HepG2 (cell line): ENCODE data around the gene DDX23. TPM values are rescaled to one million over a fixed set of nuclear protein-coding genes. Genes with fewer than 3 reads are reported as not detected.
A peak's percentile ranks its signal among the peaks of the same experiment; 100 is the strongest.

ENCODE experiments used
- BRD4 ChIP-seq: sonication (generic); formaldehyde crosslinking; IDR thresholded peaks from 2 replicates; pipeline ENCODE4 v1.4.0; 2020; ENCODE audit warnings: missing genetic modification reagents
- DMAP1 ChIP-seq: IDR thresholded peaks from 2 replicates; pipeline ENCODE4 v1.6.1; 2016
- DNMT3B ChIP-seq: conservative IDR thresholded peaks from 2 replicates; pipeline ENCODE4 v1.6.1; 2016; ENCODE audit warnings: missing biosample characterization, control low read depth
- ELF3 ChIP-seq: IDR thresholded peaks from 2 replicates; pipeline ENCODE4 v1.6.1; 2016; ENCODE audit warnings: missing genetic modification reagents, missing compliant biosample characterization
- FLYWCH1 ChIP-seq: sonication (generic); formaldehyde crosslinking; IDR thresholded peaks from 2 replicates; pipeline ENCODE4 v1.8.1; 2023; ENCODE audit warnings: mild to moderate bottlenecking, missing genetic modification reagents
- GATAD1 ChIP-seq: IDR thresholded peaks from 2 replicates; pipeline ENCODE4 v1.6.1; 2016; ENCODE audit warnings: missing genetic modification reagents, missing compliant biosample characterization
- GTF3A ChIP-seq: sonication (generic); formaldehyde crosslinking; conservative IDR thresholded peaks from 2 replicates; pipeline ENCODE4 v1.4.0; 2020; ENCODE audit warnings: mild to moderate bottlenecking, missing genetic modification reagents
- HCFC1 ChIP-seq: fragments of 150-350 bp; IDR thresholded peaks from 2 replicates; pipeline ENCODE4 v1.6.1; 2014; ENCODE audit warnings: low read depth, low read length
- HES4 ChIP-seq: sonication (generic); formaldehyde crosslinking; IDR thresholded peaks from 2 replicates; pipeline ENCODE4 v1.9.0; 2021; ENCODE audit warnings: mild to moderate bottlenecking, missing genetic modification reagents, borderline replicate concordance
- IRF2 ChIP-seq: IDR thresholded peaks from 2 replicates; pipeline ENCODE4 v1.6.1; 2018; ENCODE audit warnings: missing genetic modification reagents, missing compliant biosample characterization
- KLF12 ChIP-seq: sonication (generic); formaldehyde crosslinking; IDR thresholded peaks from 2 replicates; pipeline ENCODE4 v1.4.0; 2020; ENCODE audit warnings: missing genetic modification reagents, borderline replicate concordance
- NRL ChIP-seq: sonication (generic); formaldehyde crosslinking; IDR thresholded peaks from 2 replicates; pipeline ENCODE4 v1.5.0; 2020; ENCODE audit warnings: missing genetic modification reagents, mild to moderate bottlenecking, moderate library complexity, borderline replicate concordance
- SMC3 ChIP-seq: IDR thresholded peaks from 2 replicates; pipeline ENCODE4 v1.6.1; 2011; ENCODE audit warnings: low read length, improper control_type of control experiment
- SSRP1 ChIP-seq: IDR thresholded peaks from 2 replicates; pipeline ENCODE4 v1.6.1; 2016; ENCODE audit warnings: control low read depth
- TCF7L2 ChIP-seq: IDR thresholded peaks from 2 replicates; pipeline ENCODE4 v1.6.1; 2011; ENCODE audit warnings: mild to moderate bottlenecking, low read depth, low read length, moderate library complexity
- TEAD2 ChIP-seq: sonication (generic); formaldehyde crosslinking; IDR thresholded peaks from 2 replicates; pipeline ENCODE4 v1.9.0; 2021; ENCODE audit warnings: missing genetic modification reagents
- ZFX ChIP-seq: sonication (generic); formaldehyde crosslinking; IDR thresholded peaks from 2 replicates; pipeline ENCODE4 v1.4.0; 2020; ENCODE audit warnings: mild to moderate bottlenecking, low read depth, missing genetic modification reagents, moderate library complexity
- ZNF557 ChIP-seq: sonication (generic); formaldehyde crosslinking; IDR thresholded peaks from 2 replicates; pipeline ENCODE4 v1.4.0; 2020; ENCODE audit warnings: missing genetic modification reagents
- ZNF644 ChIP-seq: IDR thresholded peaks from 2 replicates; pipeline ENCODE4 v1.6.1; 2016; ENCODE audit warnings: low read depth
- ZSCAN29 ChIP-seq: sonication (generic); formaldehyde crosslinking; conservative IDR thresholded peaks from 2 replicates; pipeline ENCODE4 v1.4.0; 2020; ENCODE audit warnings: mild to moderate bottlenecking, missing genetic modification reagents
- polyA plus RNA-seq, 8 experiments: library from polyadenylated mRNA; depleted of rRNA in 3 of 8; stranded (reverse) in 7 of 8; unstranded in 1 of 8; fragments of >200 nt; fragmentation: Illumina TruSeq in 4 of 8; extraction: Trizol in 4 of 8; gene quantifications; 2 replicates each; pipeline versions ENCODE4 v1.2.1 to v1.2.3, GENCODE V29; 2011 to 2016; ENCODE audit warnings: low read depth in 4 of 8, missing spikeins in 1 of 8, mixed read lengths in 1 of 8; ENCODE audit not compliant: insufficient read depth in 1 of 8
- total RNA-seq, 5 experiments: library from RNA; depleted of rRNA; stranded (reverse); fragments of >200 nt; fragmentation: Illumina TruSeq; extraction: Trizol; gene quantifications; 2 replicates each; pipeline ENCODE4 v1.2.3, GENCODE V29; 2016; ENCODE audit warnings: low read depth in 1 of 5
- TF ChIP-seq, protein P1 (sequence below): sonication (generic); formaldehyde crosslinking; IDR thresholded peaks from 2 replicates; pipeline ENCODE4 v1.4.0; 2020; ENCODE audit warnings: missing genetic modification reagents
- TF ChIP-seq, protein P2 (sequence below): sonication (generic); formaldehyde crosslinking; conservative IDR thresholded peaks from 2 replicates; pipeline ENCODE4 v1.5.0; 2020; ENCODE audit warnings: missing genetic modification reagents
- TF ChIP-seq, protein P3 (sequence below): sonication (generic); formaldehyde crosslinking; IDR thresholded peaks from 2 replicates; pipeline ENCODE4 v1.5.0; 2020; ENCODE audit warnings: mild to moderate bottlenecking, missing genetic modification reagents, moderate library complexity

The DDX23 gene
- total and polyA plus RNA-seq, 2 of the 13 experiments (the other 11 are each of a cell fraction or from before 2014, with no cell fraction given) = 35.7 to 90.0 TPM

DNA sequence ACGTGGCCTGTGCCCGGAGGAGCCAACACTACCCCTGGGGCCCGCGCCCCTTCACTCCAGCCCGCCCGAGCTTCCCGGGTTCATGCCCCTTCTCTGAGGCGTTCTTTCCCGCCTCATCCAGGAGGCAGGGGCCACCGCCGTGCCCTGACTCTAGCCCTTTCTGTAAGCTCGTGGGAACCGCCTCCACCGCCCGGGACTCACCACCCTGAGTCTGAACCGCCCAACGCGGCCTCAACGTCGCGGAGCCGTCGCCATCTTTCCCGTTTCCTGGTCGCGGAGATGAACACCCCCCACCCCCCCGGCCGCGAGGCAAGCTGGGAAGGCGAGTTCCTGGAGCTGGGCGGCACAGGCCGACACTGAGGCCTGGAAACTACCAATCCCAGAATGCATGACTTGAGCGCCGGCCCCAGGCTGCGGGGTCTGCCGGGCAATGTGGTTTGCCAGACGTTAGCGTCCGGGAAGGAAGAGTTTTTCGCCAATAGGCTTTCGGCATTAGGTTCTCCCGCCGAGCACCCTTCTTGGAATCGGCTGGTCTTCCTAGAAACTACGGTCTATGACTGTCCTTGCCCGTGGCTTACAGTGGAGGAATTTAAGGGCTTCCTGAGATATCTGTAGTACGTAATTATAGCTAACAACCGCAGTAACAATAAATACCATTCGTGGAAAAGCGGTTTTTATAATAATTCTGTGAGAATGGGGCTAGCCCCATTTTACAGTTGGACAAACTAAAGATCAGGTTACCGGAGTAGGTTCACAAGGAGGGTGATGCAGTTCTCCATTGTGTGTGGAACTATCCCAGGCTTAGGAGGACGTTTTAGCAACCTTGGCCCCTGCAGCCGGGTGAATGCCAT, at the start of gene DDX23 (continued):
- TF ChIP-seq, protein P1, sequence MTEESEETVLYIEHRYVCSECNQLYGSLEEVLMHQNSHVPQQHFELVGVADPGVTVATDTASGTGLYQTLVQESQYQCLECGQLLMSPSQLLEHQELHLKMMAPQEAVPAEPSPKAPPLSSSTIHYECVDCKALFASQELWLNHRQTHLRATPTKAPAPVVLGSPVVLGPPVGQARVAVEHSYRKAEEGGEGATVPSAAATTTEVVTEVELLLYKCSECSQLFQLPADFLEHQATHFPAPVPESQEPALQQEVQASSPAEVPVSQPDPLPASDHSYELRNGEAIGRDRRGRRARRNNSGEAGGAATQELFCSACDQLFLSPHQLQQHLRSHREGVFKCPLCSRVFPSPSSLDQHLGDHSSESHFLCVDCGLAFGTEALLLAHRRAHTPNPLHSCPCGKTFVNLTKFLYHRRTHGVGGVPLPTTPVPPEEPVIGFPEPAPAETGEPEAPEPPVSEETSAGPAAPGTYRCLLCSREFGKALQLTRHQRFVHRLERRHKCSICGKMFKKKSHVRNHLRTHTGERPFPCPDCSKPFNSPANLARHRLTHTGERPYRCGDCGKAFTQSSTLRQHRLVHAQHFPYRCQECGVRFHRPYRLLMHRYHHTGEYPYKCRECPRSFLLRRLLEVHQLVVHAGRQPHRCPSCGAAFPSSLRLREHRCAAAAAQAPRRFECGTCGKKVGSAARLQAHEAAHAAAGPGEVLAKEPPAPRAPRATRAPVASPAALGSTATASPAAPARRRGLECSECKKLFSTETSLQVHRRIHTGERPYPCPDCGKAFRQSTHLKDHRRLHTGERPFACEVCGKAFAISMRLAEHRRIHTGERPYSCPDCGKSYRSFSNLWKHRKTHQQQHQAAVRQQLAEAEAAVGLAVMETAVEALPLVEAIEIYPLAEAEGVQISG (CRISPR knock-in tag) = peak; percentile 92; the same call in 1 of the 2 replicates
- TF ChIP-seq, protein P2, sequence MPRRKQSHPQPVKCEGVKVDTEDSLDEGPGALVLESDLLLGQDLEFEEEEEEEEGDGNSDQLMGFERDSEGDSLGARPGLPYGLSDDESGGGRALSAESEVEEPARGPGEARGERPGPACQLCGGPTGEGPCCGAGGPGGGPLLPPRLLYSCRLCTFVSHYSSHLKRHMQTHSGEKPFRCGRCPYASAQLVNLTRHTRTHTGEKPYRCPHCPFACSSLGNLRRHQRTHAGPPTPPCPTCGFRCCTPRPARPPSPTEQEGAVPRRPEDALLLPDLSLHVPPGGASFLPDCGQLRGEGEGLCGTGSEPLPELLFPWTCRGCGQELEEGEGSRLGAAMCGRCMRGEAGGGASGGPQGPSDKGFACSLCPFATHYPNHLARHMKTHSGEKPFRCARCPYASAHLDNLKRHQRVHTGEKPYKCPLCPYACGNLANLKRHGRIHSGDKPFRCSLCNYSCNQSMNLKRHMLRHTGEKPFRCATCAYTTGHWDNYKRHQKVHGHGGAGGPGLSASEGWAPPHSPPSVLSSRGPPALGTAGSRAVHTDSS (CRISPR knock-in tag) = peak; percentile 82
- TF ChIP-seq ZNF644 (CRISPR knock-in tag) (no peak), SSRP1 (CRISPR knock-in tag) (no peak), GATAD1 (CRISPR knock-in tag) (peak; percentile 98), TCF7L2 (no peak), NRL (peak; percentile 80; the same call in 1 of the 2 replicates), ZNF557 (CRISPR knock-in tag) (no peak), ZSCAN29 (no peak), ELF3 (CRISPR knock-in tag) (peak; percentile 92), GTF3A (0 out of 2 replicates have a peak, but pooled peaks have one; percentile 26), BRD4 (CRISPR knock-in tag) (0 out of 2 replicates have a peak, but pooled peaks have one; percentile 68), HCFC1 (peak; percentile 99), KLF12 (no peak), SMC3 (no peak), TEAD2 (CRISPR knock-in tag) (no peak), FLYWCH1 (CRISPR knock-in tag) (no peak), HES4 (peak; percentile 69; the same call in 1 of the 2 replicates), DMAP1 (no peak; the same call in 1 of the 2 replicates), DNMT3B (CRISPR knock-in tag) (peak; percentile 80; the same call in 1 of the 2 replicates), ZFX (CRISPR knock-in tag) (peak; percentile 95), IRF2 (CRISPR knock-in tag) (peak; percentile 83)
- TF ChIP-seq, protein P3, sequence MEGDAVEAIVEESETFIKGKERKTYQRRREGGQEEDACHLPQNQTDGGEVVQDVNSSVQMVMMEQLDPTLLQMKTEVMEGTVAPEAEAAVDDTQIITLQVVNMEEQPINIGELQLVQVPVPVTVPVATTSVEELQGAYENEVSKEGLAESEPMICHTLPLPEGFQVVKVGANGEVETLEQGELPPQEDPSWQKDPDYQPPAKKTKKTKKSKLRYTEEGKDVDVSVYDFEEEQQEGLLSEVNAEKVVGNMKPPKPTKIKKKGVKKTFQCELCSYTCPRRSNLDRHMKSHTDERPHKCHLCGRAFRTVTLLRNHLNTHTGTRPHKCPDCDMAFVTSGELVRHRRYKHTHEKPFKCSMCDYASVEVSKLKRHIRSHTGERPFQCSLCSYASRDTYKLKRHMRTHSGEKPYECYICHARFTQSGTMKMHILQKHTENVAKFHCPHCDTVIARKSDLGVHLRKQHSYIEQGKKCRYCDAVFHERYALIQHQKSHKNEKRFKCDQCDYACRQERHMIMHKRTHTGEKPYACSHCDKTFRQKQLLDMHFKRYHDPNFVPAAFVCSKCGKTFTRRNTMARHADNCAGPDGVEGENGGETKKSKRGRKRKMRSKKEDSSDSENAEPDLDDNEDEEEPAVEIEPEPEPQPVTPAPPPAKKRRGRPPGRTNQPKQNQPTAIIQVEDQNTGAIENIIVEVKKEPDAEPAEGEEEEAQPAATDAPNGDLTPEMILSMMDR (CRISPR knock-in tag) = no peak
